AG10803 (cell line): ENCODE data around the gene DIPK1A.
A peak's percentile ranks its signal among the peaks of the same experiment; 100 is the strongest.
"Not testable (repeated sequence)": the region's sequence is repeated elsewhere in the genome, so short reads cannot be mapped to it uniquely, and the experiment has no call there.

Source experiments
- DNase-seq: peaks from one replicate; pipeline ENCODE4 v3.0.0; 2010; ENCODE audit warnings: low read depth
- H3K4me3 ChIP-seq: 2 replicates; pipeline ENCODE4 v1.5.1; 2011; ENCODE audit warnings: mild to moderate bottlenecking, low read length, control low read depth
- TF ChIP-seq, protein P1 (sequence below): conservative IDR thresholded peaks from 2 replicates; pipeline ENCODE4 v1.5.1; 2011; ENCODE audit warnings: mild to moderate bottlenecking, low read length, control low read depth, inconsistent platforms

DIPK1A gene

DNA sequence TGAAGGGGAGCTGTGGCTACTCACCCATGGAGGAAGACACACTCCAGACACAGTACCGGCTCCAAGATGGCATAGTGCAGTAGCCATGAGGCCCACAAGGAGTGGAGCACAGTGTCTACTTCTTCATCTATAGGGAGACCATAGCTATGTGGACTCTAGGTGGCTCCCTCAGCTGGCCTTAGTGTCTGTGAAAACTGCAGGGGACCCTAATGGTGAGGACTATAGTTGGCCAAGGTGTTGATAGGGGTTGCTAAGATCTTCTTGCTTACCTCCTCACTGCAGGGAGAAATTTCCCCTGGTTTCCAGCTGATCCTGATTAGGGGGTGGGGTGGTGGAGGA is 58.9 kb downstream of the DIPK1A start:
- TF ChIP-seq, protein P1, sequence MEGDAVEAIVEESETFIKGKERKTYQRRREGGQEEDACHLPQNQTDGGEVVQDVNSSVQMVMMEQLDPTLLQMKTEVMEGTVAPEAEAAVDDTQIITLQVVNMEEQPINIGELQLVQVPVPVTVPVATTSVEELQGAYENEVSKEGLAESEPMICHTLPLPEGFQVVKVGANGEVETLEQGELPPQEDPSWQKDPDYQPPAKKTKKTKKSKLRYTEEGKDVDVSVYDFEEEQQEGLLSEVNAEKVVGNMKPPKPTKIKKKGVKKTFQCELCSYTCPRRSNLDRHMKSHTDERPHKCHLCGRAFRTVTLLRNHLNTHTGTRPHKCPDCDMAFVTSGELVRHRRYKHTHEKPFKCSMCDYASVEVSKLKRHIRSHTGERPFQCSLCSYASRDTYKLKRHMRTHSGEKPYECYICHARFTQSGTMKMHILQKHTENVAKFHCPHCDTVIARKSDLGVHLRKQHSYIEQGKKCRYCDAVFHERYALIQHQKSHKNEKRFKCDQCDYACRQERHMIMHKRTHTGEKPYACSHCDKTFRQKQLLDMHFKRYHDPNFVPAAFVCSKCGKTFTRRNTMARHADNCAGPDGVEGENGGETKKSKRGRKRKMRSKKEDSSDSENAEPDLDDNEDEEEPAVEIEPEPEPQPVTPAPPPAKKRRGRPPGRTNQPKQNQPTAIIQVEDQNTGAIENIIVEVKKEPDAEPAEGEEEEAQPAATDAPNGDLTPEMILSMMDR = no peak
- DNase-seq = no peak
- H3K4me3 ChIP-seq = no peak overlapping the region

DNA sequence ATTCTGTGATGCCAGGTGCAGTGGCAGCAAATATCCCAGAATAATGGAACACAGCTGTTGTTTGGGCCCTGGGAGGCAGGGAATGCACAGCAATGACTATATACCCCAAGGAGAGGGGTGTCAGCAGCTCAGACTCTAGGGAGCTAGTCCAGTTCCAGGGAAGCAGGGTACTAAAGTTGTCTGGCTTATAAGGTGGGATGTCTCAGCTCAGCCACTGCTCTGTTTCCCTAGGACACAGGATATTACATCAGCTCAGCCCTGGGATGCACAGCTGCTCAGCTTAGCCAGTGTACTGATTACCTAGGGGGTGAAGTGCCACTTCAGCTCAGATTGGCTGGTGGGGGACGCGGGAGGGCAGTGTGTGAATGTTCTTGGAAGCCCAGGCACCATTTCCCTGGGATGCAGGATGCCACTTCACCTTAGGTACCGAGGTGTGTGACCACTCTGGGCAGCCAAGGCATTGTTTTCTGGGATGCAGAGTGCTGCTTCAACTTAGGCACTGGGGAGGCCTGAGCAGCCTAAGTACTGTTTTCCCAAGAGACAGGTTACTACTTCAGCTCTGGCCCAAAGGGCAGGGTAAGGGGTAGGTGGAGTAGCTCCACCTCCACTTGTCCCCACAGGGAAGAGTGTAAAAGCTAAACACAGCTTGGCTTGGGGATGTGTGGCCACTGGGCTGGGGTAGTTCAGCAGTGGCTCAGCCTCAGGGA is 59.4 kb downstream of the DIPK1A start:
- TF ChIP-seq, protein P1 = no peak
- DNase-seq = peak; percentile 54

DNA sequence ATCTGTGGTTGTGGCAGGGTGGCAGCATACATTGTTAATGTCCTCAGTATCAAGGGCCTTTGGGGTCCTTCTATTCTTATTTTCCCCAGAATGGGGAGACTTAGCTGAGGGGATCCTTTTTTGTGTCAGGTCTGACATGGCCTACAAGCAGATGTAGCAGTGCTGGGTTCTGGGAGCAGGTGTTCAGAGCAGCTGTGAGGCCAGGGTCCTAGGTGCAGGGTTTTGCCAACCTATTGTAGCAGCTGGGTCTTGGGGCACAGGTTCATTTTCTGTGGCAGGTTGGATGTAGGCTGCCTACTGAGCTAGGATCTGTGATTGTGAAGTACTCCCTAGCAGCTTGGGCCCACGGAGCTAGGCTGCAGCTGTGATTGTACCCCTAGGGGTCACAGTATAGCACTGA is 60.1 kb downstream of the DIPK1A start:
- DNase-seq = no peak

More for the DNA sequence above, 59.4 kb downstream of the DIPK1A start:
- H3K4me3 ChIP-seq = no peak overlapping the region

DNA sequence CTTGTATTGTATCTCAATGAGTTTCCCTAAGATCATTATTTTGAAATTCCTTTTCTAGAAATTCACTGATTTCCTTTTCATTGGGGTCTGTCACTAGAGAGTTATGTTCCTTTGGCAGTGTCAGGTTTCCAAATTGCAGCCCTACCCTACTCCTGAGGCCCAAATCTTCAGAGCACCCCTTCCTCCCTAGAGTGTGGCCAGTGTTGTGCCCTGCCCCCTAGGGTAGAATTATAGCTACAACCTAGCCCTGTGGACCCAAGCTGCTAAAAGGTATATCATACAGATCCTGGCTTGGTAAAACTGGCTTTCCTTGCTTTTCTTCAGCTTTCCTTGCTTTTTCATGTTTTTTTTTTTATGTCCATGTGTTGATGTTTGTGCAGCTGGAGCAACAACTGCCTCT is 60.7 kb downstream of the DIPK1A start:
- no peak overlapping the region for H3K4me3 ChIP-seq
- TF ChIP-seq, protein P1 = no peak
- DNase-seq = no peak

More for the DNA sequence above, 60.1 kb downstream of the DIPK1A start:
- no peak overlapping the region for H3K4me3 ChIP-seq
- TF ChIP-seq, protein P1 = no peak

DNA sequence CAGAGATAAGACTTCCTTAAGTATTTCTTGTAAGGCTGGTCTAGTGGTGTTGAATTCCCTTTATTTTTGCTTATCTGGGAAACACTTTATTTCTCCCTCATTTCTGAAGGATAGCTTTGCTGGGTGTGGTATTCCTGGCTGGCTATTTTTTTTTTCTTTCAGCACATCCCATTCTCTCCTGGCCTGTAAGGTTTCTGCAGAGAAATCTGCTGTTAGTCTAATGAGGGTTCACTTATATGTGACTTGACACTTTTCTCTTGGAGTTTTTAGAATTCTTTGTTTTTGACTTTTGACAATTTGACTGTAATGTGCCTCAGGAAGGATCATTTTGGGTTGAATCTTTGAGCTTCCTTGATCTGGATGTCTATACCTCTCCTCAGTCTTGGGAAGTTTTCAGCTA is 61.5 kb downstream of the DIPK1A start:
- H3K4me3 ChIP-seq = no peak overlapping the region
- no peak for DNase-seq
- TF ChIP-seq, protein P1 = no peak

DNA sequence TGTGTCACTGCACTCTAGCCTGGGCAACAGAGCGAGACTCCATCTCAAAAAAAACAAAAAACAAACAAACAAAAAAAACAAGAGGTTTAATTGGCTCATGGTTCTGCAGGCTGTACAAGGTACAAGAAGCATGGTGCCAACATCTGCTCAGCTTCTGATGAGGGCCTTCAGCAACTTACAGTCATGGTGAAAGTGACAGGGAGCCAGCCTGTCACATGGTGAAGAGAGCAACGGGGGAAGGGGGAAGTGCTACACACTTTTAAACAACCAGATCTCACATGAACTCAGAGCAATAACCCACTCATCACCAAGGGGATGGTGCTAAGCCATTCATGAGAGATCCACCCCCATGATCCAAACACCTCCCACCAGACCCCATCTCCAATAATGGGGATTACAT is 63.2 kb downstream of the DIPK1A start:
- DNase-seq, H3K4me3 ChIP-seq: not testable (repeated sequence)

DNA sequence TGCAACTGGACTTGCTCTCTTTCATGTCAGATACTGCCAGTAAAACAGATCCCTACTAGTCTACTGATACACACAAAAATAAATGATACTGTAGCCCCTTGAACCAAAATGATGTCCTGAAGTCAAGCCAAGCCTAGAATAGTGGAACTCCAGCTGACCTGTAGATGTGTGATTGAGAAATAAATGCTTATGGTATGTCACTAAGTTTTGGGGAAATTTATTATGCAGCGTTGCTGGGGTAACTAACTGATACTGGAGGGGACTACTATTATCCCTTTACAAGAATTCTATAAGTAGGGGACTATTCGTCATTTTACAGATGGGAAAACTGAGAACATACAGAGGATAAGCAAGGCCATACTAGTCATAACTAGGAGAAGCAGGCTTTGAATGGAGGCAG is 73.8 kb downstream of the DIPK1A start:
- H3K4me3 ChIP-seq = no peak overlapping the region
- TF ChIP-seq, protein P1 = no peak
- no peak for DNase-seq
